Esophagus muscularis mucosa (tissue), 3 donors: ENCODE results near the gene PNPLA3.

Source experiments
- POLR2A ChIP-seq: fragments of 450-650 bp; IDR thresholded peaks from one replicate; pipeline ENCODE4 v1.6.1; 2017; ENCODE audit warnings: antibody characterized with exemption, moderate library complexity, mild to moderate bottlenecking, low read depth
- TF ChIP-seq, protein P1 (sequence below), 3 experiments: fragments of 200-600 bp in 2 of 3; fragments of 450-650 bp in 1 of 3; sonication (generic) in 2 of 3; IDR thresholded peaks; one replicate each; pipeline ENCODE4 v1.5.1; 2017 to 2019; ENCODE audit warnings: antibody characterized with exemption in 3 of 3, mild to moderate bottlenecking in 2 of 3, moderate library complexity in 1 of 3

DNA sequence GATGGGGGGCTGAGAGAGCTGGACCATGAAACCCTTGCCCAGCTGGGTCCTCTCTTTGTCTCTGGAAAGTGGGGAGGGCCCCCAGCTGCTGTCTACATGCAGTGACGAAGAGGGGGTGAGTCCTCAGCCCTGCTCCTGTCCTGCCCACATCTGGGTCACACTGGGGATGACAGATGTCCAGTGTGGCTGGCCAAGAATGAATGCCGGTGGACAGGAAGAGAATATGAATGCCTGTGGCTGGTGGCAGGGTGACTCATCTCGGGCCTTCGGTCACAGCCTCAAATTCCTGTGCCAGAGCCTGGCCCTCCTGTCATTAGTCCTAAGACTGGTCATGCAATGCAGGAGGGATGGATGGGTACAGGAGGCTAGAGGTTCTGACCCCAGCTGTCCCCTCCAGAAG, 2.2 kb upstream of the PNPLA3 start:
- TF ChIP-seq, protein P1, sequence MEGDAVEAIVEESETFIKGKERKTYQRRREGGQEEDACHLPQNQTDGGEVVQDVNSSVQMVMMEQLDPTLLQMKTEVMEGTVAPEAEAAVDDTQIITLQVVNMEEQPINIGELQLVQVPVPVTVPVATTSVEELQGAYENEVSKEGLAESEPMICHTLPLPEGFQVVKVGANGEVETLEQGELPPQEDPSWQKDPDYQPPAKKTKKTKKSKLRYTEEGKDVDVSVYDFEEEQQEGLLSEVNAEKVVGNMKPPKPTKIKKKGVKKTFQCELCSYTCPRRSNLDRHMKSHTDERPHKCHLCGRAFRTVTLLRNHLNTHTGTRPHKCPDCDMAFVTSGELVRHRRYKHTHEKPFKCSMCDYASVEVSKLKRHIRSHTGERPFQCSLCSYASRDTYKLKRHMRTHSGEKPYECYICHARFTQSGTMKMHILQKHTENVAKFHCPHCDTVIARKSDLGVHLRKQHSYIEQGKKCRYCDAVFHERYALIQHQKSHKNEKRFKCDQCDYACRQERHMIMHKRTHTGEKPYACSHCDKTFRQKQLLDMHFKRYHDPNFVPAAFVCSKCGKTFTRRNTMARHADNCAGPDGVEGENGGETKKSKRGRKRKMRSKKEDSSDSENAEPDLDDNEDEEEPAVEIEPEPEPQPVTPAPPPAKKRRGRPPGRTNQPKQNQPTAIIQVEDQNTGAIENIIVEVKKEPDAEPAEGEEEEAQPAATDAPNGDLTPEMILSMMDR (IDR thresholded peaks at IDR 0.05): no peak
- TF ChIP-seq POLR2A: no peak
